NCI-H1694 treated with DMSO at 0.1 percent for 48 hours (cell line): ENCODE results near the gene CACUL1.
A peak's percentile ranks its signal among the peaks of the same experiment; 100 is the strongest.
"Not testable (repeated sequence)": the region's sequence is repeated elsewhere in the genome, so short reads cannot be mapped to it uniquely, and the experiment has no call there.

Source experiments
- DNase-seq: peaks from one replicate; lab custom pipeline; 2025; lab: John Stamatoyannopoulos, UW

The CACUL1 gene

GRCh38 chr10:118754556-118755423 is at the start of gene CACUL1:
Gene CACUL1 (minus strand): TSS chr10:118754970. CDS start chr10:118754762, 208 bp downstream.
- peak; percentile 74 for DNase-seq

GRCh38 chr10:118804262-118804773 is 49.5 kb upstream of the CACUL1 start:
- no peak for DNase-seq

DNA sequence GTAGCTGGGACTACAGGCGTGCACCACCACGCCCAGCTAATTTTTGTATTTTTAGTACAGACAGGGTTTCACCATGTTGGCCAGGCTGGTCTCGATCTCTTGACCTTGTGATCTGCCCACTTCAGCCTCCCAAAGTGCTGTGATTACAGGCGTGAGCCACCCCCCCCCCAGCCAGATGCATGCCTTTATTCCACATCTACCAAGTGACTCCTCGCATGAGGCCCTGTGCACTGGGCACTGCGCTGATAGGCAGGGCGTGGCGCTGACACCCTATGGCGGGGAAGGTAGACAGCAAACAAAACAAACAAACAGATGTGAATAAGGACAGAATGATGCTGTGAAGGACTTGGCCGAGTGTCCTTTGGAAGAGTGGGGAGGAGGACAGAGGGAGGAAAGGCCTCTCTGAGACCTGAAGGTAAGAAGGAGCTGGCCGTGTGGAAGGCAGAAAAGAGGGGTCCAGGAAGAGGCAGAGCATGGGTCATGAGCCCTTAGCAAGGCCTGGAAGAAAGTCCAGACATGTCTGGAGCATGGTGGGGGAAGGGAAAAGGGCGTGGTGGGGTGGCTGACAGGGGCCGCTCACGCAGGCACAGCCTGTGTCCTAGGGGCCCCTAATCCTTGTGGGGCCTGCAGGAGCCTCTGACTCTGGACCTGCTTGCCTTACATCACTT is 47.5 kb upstream of the CACUL1 start:
- DNase-seq, result no peak

GRCh38 chr10:118800920-118801319 is 46.1 kb upstream of the CACUL1 start:
- peak; percentile 2 for DNase-seq

DNA sequence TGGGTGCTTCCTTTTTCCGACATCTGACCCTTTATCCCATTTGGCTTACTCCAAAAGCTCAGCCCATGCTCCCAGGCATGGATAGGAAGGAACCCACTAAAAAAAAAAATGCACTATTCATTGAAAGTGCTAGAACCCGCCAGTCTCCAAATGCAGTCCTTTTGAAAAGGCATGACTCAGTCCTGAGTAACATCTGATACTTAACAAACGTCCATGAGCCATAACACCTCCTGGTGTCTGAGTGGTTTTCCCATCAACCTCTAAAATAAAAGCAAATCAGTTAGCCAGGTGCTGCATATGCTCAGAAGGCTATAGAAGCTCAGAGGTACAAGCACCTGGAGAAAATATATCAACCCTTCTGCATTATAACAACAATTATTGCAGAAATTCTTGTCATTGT is 45.0 kb upstream of the CACUL1 start:
- DNase-seq, result no peak

DNA sequence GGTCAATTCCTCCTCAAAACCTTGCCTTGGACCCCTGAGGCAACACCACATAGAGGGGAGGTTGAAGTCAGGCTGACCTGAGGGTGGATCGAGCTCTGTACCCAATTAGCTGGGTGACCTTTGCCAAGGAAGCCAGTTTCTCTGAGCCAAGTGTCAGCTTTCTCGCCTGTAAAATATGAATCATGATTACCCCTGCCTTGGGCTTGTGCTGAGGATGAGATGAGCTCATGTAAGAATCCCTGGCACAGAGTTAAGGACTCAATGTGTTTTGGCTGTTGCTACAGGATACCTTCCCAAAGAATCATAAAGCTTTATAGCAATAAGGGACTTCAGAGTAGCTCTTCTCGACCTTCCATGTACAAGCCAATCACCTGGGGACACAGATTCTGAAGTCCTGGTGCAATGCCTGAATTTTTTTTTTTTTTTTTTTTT is 43.5 kb upstream of the CACUL1 start:
- no peak for DNase-seq

DNA sequence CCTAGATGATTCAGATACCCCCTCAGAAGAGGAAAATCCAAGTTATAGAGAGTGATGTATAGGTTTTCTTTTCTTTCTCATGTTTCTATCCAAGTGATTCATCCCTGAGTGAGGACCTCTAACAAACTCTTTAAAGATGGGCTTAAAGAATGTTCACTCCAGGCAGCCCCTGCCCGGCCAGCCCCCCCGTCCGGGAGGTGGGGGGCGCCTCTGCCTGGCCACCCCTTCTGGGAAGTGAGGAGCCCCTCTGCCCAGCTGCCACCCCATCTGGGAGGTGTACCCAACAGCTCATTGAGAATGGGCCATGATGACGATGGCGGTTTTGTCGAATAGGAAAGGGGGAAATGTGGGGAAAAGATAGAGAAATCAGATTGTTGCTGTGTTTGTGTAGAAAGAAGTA is 40.2 kb upstream of the CACUL1 start:
- not testable (repeated sequence) for DNase-seq

DNA sequence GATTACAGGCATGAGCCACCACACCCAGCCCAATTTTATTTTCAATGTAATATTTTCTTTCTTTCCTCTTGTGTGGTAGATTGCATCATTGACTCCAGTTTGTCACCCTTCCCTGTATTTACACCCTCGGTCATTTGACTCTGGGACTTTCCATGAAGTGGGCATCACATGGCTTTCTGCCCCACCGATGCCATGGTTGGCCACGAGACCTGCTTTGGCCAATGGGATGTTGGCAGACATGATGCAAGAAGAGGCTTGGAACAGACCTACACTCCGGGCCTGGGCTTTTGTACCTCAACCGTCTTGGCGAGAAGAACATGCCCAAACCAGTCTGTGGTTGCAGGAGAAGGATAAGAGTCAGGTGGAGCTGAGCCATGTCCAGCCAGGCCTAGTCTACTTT is 38.8 kb upstream of the CACUL1 start:
- DNase-seq, result no peak

DNA sequence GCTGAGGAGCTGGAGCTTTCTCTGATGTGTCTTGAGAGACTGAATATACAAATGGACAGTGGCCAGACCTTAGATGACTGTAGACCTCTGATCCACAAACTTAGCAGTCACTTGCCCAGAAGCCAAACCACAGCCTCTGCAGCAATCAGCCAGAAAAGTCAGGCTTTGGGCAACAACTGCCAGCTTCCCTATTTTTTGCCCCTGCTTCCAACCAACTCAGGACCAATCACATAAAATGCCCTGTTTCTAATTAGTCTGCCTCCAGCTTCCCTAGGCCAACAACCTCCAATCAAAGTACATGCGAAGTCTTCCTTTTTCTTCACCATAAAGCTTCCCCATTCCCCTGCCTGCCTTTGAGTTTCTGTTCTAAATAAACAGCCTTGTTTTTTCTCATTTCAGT is 37.8 kb upstream of the CACUL1 start:
- DNase-seq, result no peak

DNA sequence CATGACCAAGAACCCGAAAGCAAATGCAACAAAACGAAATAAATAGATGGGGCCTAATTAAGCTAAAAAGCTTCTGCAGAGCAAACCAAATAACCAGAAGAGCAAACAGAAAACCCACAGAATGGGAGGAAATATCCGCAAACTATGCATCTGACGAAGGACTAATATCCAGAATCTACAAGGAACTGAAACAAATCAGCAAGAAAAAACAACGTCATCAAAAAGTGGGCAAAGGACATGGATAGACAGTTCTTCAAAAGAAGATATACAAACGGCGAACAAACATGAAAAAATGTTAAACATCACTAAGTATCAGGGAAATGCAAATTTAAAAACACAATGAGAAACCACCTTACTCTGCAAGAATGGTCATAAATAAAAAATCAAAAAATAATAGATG is 35.3 kb upstream of the CACUL1 start:
- no peak for DNase-seq

DNA sequence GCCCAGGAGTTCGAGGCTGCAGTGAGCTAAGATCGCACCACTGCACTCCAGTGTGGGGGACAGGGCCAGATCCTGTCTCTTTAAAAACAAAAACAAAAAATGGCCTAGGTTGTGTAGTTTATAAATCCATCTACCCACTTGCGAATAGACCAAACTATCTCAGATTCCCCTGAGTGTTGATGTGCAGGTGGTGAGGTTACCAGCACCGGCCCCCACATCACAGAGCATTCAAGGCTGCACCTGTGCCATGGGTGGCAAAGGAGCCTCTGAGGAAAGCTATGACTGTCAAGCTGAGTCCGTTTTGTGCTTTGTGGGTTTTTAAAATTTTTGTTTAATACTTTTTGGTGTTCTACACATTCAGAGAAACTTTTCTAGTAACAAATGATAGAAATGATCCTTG is 30.8 kb upstream of the CACUL1 start:
- no peak for DNase-seq

- DNase-seq, result no peak
Measured at GRCh38 chr10:118783776-118784545, 29.2 kb upstream of the CACUL1 start.

GRCh38 chr10:118782916-118783465 is 28.2 kb upstream of the CACUL1 start:
- not testable (repeated sequence) for DNase-seq

DNA sequence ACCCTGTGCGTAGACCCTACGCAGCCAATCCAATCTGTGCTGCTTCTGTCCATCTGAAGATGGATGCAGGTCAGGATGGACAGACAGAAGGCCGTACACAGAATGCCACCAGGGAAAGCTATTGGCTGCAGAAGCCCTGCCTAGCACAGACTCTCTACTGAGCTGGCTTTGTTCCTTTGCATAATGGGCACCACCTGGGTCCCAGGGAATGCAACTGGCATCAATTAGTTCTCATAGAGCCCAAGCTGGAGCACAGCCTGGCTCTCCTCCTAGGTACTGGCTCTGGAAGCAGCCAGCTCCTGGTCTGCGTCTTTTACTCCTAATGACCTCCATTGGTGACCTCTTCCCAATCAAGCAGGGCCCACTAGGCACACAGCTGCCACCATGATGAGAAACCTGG is 26.8 kb upstream of the CACUL1 start:
- DNase-seq, result no peak

- no peak for DNase-seq
Measured at GRCh38 chr10:118778727-118779126, 24.0 kb upstream of the CACUL1 start.

DNA sequence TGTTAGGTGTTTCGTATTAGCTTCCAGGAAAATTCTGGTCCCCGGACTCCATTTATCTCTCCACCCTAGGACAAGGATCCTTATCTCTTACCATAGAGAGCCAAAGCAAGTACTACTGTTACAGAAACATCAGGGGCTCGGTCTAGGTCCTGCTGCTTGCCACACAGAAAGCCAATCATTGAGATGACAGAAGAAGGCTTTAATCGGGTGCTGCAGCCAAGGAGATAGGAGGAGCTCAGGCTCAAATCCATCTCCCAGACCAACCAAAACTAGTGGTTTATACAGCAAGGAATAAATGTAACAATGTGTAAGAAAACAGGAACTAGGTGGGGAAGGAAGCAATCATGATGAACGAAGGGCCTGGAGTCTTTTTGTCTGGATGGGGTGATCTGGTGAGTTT is 22.2 kb upstream of the CACUL1 start:
- no peak for DNase-seq

- DNase-seq, result no peak
Measured at GRCh38 chr10:118776033-118776432, 21.3 kb upstream of the CACUL1 start.

GRCh38 chr10:118775478-118775877 is 20.7 kb upstream of the CACUL1 start:
- no peak for DNase-seq

DNA sequence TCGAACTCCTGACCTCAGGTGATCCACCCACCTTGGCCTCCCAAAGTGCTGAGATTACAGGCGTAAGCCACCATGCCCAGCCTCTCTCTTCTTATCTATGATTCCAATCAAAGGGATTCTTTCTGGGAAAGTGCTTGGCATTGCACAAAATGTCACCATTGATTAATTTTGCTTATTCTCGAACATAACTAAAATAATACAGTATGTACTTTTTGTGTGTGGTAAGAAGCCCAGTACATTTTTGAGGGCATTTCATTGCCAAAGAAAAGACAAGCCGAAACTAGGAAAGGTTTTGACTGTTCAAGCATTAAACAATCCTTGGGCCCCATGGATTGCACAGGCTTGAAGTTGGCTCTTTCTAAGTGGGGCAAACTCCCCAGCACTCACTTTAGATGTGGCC is 18.3 kb upstream of the CACUL1 start:
- no peak for DNase-seq

GRCh38 chr10:118771976-118772375 is 17.2 kb upstream of the CACUL1 start:
- DNase-seq, result no peak

DNA sequence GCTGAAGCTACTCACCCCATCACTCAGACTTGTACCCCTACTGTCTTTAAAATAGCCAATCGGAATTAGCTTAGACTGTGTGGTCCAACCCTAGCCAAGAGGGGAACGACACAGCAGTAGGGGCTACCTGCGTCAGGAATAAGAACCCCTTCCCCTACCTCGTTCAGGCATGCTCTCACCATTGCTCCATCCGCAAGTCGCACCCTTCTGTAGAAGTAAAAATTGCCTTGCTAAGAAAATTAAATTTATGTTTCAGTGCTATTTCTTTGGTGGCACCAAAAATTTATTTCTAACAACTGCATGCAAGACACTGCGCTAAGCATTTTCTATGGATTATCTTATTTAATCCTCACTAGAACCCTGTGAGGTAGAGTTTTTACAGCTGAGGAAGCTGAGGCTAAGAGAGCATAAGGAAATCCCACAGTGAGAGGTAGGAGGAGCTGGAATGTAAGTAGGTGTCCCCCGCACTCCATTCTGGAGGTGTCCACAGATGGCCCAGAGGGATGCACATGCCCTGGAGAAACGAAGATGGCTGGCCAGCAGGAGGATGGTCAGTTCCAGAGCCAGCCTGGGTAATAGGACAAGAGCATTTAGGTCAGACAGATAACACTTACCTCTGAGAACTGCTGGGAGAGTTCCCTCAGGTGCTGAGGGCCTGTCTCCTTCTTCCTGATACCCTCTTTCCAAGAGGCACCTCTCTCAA is 15.3 kb upstream of the CACUL1 start:
- no peak for DNase-seq
